Measurements from ENCODE around the gene CSNK1E.

Gene CSNK1E

DNA sequence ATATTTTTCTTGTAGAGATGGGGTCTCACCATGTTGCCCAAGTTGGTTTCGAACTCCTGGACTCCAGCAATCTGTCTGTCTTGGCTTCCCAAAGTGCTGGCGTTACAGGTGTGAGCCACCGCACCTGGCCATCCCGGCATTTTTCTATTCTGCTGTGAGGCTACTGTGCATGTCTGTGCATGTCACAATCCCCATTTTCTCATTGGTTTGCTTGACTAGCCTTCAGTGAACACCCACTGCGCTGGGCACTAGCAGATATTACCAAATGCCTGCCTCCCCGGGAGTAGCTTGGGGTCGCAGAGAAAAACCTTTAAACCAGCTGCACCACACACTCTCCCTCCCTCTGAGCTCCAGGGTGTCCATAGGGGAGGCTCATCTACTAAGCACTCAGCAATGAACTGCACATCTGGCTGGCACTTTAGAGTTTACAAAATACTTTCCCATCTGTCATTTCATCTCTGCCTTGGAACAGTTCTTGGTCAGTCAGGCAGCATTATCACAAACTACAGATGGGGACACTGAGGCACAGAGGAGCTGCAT is 4.9 kb downstream of the CSNK1E start:
- ChIA-PET POLR2A (ENCODE audit: low non-redundant PET) (no interaction called here), CTCF (interaction anchor here (0.6 kb wide), 1 partner anchor 16 kb away, joined by 3 read pairs; no protein-coding TSS in a partner anchor)
- DNase-seq (ENCODE audit: low spot score), result no peak
- H3K27ac ChIP-seq, result peak overlapping the region; percentile 100
- TF ChIP-seq, protein P1, sequence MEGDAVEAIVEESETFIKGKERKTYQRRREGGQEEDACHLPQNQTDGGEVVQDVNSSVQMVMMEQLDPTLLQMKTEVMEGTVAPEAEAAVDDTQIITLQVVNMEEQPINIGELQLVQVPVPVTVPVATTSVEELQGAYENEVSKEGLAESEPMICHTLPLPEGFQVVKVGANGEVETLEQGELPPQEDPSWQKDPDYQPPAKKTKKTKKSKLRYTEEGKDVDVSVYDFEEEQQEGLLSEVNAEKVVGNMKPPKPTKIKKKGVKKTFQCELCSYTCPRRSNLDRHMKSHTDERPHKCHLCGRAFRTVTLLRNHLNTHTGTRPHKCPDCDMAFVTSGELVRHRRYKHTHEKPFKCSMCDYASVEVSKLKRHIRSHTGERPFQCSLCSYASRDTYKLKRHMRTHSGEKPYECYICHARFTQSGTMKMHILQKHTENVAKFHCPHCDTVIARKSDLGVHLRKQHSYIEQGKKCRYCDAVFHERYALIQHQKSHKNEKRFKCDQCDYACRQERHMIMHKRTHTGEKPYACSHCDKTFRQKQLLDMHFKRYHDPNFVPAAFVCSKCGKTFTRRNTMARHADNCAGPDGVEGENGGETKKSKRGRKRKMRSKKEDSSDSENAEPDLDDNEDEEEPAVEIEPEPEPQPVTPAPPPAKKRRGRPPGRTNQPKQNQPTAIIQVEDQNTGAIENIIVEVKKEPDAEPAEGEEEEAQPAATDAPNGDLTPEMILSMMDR (conservative IDR thresholded peaks at IDR 0.05; ENCODE audit: low read depth), result no peak

DNA sequence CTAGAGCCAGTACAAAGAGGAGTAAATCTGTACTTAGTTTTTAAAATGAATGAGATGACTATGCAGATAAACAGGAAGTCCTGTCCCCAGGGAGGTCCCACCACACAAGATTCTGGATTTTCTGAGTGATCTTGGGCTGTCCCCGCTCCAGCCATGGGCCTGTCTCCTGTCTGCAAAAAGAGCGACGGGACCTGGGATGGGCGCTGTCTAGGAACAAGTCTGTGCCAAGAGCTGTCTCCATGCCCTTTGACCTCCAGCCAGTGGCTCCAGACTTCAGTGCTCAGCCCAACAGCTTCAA is 6.0 kb downstream of the CSNK1E start:
- peak overlapping the region; percentile 100 for H3K27ac ChIP-seq
- ChIA-PET CTCF (no interaction called here), POLR2A (ENCODE audit: low non-redundant PET) (no interaction called here)
- no peak for DNase-seq (ENCODE audit: low spot score)
- TF ChIP-seq, protein P1 (conservative IDR thresholded peaks at IDR 0.05; ENCODE audit: low read depth), result no peak

DNA sequence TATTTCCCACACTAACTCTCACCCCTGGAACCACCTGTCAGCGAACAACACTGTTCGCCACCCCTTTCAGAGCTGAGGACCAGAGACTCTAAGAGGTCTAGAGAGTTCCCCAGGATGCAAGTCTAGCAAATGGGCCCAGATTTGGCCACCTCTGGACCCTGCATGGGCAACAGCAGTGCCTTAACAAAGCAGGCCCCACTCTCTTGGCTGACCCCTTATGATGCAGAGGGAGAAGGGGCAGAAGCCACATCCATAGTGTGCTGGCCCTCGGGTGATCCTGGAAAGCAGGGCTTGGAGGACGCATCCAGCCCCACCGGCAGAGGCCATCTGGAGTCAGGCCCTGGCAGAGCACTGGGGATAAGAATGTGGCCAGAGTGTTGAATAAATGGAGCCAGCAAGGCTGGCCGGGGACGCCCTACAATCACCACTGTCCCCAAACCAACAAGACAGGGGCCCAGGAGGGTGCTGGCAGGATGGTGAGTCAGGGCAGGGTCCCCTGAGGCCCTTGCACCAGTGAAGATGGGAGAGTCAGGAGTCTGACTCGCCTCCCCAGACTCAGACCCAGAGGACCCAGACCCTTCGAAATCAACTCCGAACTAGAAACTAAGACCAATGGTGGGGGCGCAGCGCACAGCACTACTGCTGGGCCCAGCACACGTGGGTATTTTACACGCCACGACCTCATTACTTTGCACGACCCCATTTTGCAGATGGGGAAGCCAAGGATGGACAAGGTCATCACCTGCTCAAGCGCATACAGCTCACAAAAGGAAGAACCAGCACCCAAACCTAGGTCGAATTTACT is 6.5 kb downstream of the CSNK1E start:
- CTCF ChIA-PET, result no interaction called here
- peak overlapping the region; percentile 100 for H3K27ac ChIP-seq
- TF ChIP-seq, protein P1 (conservative IDR thresholded peaks at IDR 0.05; ENCODE audit: low read depth), result no peak
- POLR2A ChIA-PET (ENCODE audit: low non-redundant PET), result no interaction called here
- DNase-seq (ENCODE audit: low spot score), result no peak

DNA sequence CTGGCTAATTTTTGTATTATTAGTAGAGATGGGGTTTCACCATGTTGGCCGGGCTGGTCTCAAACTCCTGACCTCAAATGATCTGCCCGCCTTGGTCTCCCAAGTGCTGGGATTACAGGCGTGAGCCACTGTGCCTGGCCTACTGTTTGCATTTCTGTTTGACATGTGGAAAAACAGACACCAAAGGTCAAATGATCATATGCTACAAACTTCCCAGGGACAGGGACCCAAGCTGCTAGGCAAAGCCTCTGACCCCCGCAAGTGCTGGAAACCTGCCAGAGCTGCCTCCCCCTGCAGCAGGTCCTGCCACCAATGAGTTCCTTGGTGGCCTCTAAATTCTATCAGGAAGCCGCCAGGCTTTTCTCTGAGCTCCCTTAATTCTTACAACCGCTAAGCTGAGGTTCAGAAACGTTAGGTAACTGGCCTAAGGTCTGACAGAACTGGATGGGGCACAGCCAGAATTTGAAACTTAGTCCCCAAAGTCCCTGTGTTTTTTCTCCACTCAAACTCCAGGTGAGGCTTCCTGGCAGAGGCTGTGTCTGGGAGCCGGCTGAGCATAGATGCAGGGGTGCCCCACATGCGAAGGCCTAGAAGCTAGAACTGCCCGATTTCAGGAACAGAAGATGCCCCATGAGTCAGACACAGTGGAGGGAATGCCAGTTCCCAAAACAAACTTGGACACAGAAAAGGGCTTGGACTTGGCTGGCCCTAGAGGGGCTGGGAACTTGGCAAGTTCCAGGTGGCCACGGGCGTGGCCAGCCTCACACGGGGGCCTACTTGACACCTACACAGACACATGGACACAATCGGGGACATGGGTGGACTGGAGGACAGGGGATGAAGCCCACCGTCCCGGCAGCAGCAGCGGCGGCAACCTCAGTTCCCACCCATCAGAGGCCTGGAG is 7.4 kb downstream of the CSNK1E start:
- CTCF ChIA-PET, result interaction anchor here (0.6 kb wide), 1 partner anchor 1838 kb away, joined by 5 read pairs; no protein-coding TSS in a partner anchor
- peak overlapping the region; percentile 100 for H3K27ac ChIP-seq
- TF ChIP-seq, protein P1 (conservative IDR thresholded peaks at IDR 0.05; ENCODE audit: low read depth), result no peak
- POLR2A ChIA-PET (ENCODE audit: low non-redundant PET), result no interaction called here
- no peak for DNase-seq (ENCODE audit: low spot score)

DNA sequence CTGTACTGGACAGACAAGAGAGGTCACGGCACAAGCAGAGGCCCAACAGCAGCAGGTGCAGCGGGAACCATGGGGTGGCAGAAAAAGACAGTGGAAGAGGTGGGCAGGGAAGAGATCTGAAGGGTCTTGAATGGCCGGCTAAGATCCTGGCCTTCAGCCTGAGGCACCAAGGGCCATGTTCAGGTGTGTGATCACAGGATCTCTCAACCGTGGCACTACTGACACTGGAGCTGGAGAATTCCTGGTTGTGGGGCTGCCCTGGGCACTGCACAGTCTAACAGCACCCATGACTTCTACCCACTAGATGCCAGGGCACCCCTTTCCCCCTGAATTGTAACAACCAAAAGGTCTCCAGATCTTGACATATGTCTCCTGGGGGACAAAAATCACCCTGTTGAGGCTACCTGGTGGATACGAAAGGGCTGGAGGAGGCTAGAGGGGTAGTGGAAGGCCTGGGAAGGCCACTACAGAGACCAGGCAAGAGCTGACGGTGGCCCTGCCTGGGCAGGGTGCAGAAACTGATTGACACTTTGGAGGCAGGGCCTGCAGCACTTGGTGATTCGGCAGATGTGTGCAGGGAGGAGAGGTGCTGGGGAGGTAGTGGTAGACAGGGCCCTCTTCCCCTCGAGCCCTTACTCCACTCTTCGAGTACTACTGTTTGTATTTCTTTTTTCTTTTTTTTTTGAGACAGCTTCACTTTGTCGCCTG is 8.3 kb downstream of the CSNK1E start:
- TF ChIP-seq, protein P1 (conservative IDR thresholded peaks at IDR 0.05; ENCODE audit: low read depth), result no peak
- ChIA-PET POLR2A (ENCODE audit: low non-redundant PET) (no interaction called here), CTCF (no interaction called here)
- no peak for DNase-seq (ENCODE audit: low spot score)
- H3K27ac ChIP-seq, result peak overlapping the region; percentile 100
